SKM-1 treated with dmso at 0.1 percent for 144 hours (cell line): ENCODE data around the gene GALNT17.

Experiments used
- DNase-seq: peaks from one replicate; lab custom pipeline; 2025; ENCODE audit not compliant: unreplicated experiment; lab: John Stamatoyannopoulos, UW

The GALNT17 gene

DNA sequence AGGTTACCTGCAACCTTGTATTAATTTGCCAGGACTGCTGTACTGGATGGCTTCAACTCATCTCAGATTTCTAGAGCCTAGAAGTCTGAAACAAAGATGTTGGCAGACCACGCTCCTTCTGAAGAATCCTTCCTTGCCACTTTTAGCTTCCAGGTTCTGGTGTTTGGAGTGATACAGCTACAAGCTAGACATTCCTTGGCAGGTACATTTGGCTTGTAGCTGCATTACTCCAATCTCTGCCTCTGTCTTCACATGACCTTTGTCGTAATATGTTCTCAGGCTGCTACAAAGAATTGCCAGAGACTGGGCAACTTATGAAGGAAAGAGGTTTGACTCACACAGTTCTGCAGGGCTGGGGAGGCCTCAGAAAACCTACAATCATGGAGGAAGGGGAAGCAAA, 146.3 kb downstream of the GALNT17 start:
- no peak for DNase-seq

DNA sequence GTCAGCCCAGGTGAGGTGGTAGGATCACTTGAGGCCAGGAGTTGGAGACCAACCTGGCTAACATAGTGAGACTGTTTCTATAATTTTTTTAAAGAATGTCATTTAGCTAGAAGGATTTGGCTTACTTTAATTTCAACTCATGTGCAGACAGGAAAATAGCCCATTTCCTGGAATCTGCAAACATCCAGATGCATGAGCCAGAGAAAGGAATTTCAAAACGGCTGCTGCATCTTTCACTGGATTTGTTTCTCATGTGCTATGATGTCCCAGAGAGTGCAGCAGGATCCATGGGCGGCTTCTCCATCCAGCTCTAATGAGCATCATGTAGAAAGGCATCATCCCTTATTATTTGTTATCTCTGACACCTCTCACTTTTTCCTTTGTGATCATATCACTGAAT, 149.3 kb downstream of the GALNT17 start:
- DNase-seq = no peak

GRCh38 chr7:71283802-71284201, 151.9 kb downstream of the GALNT17 start:
- DNase-seq = no peak

- DNase-seq = no peak
These were observed 153.7 kb downstream of the GALNT17 start for GRCh38 chr7:71285571-71286145.

DNA sequence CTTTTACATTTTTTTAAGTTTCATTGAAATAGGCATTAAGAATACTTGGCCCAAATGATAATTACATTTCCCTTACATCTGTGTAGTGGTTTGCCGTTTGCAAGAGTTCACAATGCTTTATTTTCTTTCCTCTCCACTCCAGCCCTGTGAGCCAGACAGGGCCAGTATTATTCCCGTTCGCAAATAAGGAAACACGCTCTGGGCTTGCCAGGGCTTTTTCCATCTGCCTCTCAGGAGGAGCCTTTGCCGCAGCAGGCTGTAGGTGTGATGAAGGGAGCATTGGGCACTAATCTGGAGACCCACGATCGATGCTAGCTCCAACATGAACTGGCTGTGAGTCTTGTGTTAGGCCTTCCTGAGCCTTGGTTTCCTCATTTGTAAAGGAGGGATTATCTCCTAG, 154.4 kb downstream of the GALNT17 start:
- no peak for DNase-seq

DNA sequence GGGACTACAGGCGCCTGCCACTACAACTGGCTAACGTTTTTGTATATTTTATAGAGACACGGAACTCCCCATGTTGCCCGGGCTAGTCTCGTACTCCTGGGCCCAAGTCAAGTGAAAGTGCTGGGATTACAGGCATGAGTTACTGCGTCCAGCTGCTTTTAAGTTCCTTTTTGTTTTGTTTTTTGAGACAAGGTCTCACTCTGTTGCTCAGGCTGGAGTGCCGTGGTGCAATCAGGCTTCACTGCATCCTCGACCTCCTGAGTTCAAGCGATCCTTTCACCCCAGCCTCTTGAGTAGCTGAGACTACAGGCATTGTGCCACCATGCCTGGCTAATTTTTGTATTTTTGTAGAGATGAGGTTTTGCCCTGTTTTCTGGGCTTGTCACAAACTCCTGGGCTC, 155.0 kb downstream of the GALNT17 start:
- DNase-seq = no peak

- DNase-seq = no peak
These were observed 158.5 kb downstream of the GALNT17 start for GRCh38 chr7:71290452-71290851.

DNA sequence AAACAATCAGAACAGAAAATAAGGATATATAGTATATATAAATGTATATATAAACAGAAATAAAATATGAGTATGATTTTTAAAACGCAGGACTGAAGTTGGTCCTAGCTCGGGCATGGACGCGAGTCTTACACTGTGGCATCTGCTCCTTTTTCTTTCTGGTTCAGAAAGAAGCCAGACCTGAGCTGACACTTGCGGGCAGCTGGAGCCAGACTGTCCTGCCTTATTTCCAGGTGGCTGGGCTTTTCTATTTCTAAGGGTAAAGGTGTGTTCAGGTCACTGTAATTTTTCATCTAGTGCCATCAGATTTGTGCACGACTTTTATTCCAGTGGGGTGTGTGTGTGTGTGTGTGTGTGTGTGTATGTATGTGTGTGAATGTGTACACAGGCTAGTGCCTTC, 166.4 kb downstream of the GALNT17 start:
- no peak for DNase-seq

DNA sequence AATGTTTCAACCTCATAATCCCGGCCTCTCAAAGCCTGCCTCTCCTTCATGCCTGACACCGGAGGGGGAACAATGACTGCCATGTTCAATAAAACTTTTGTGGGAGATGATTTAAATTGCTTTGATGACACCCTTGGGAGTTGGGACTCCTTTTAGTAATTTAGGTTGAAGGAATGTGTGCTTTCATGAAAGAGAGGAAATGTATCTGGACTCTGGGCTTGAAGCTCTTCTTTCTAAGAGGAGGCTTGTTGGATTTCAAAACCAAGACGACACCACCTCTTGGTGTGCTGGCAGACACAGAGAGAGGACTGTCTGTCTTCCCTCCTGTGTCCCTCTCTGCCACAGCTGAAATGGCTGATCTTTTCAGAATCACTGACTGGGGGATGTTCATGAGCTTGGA, 168.1 kb downstream of the GALNT17 start:
- no peak for DNase-seq

- no peak for DNase-seq
These were observed 168.7 kb downstream of the GALNT17 start for GRCh38 chr7:71300603-71301002.

DNA sequence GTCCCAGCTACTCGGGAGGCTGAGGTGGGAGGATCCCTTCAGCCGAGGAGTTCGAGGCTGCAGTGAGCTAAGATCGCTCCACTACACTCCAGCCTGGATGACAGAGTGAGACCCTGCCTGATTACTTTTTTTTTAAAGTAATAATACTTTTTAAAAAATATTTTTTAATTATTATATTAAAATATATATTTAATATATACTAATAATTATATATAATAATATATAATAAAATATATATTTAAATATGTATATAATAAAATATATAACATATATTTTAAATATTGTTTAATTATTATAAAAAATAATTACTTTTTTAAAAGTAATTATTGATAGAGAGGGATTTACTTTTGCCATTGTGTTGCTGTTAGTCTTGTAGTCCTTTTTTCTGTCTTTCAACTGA, 169.2 kb downstream of the GALNT17 start:
- DNase-seq = no peak

GRCh38 chr7:71303566-71303965, 171.6 kb downstream of the GALNT17 start:
- DNase-seq = no peak

DNA sequence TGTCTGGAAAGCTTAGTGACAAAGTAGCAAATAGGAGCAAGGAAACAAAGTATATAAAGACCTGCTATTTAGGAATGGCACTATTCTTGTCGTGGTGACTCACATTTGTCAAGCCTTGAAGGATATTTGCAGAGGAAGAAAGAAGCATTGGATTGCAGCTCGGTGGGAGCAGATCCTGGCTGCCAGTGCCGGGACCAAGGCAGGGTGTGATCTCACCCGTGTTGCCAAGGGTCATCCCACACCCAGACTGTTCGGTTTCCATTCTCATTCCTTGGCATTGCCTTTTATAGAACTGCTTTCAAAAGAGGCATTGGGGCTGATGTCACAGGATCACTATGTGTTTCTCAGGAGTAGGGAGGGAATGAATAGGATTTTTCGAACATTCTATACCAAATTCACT, 176.2 kb downstream of the GALNT17 start:
- DNase-seq = no peak

- no peak for DNase-seq
These were observed 179.6 kb downstream of the GALNT17 start for GRCh38 chr7:71311576-71311975.

DNA sequence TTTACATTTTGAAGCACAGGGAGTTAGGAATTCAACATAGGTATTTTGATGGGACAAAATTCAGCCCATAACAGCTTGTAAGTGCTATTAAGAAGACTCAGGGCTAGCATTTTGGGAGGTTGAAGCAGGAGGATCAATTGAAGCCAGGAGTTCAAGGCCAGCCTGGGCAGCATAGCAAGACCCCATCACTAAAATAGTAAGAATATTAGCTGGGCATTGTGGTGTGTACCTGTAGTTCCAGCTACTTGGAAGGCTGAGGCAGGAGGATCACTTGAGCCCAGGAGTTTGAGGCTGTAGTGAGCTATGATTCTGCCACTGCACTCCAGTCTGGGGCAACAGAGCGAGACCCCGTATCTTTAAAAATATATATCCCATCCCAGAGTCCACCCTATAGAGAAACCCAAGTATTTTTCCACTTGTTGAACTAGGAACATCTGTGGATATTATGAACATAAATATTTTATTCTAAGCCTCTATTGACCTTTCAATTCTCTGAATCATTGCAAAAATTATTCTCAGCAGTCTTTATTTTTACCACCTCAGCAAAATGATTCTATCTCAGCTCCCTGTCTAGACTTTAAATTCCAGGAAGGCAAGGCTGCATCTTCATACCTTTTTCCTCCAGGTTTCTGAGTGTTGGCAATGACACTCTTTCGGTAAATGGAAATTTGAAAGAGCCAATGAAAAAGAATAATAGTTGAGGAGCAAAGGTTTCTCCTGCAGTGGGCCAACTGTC, 181.0 kb downstream of the GALNT17 start:
- no peak for DNase-seq

DNA sequence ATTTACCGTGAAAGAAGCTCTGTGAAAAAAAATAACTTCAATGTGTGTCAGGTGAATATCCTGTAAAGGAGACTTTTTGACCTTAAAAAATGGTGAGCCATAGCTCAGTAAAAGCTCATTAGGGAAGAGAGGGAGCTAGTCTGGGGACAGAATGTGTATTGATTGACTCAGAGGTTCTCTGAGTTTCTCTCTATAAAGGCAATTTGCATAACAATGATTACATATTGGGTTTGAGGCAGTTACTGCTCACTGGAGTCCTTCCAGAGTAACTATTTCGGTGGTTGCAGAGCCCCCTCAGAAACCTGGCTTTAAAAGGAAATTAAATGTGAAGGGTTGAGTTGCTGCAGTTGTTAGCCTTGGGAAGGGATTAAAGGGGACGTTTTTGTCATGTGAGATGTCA, 181.6 kb downstream of the GALNT17 start:
- DNase-seq = no peak

DNA sequence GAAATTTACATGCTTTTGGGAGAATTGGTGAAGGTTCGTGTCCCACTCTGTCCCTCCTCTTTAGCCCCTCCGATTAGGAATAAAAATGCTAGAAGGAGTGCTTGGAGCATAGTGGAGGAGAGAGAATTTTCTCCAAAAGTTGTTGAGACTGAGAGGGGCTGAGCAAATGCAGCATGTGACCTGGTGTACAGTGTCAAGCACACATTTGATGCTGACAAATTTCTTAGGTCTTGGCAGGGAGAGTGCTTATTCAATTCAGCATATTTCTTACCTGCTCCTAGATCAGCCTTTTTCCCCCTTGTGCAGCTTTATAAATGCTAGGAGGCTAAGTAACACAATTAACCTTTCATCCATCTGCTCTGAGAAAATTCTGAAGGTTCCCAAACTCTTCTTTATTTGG, 189.0 kb downstream of the GALNT17 start:
- DNase-seq = no peak

DNA sequence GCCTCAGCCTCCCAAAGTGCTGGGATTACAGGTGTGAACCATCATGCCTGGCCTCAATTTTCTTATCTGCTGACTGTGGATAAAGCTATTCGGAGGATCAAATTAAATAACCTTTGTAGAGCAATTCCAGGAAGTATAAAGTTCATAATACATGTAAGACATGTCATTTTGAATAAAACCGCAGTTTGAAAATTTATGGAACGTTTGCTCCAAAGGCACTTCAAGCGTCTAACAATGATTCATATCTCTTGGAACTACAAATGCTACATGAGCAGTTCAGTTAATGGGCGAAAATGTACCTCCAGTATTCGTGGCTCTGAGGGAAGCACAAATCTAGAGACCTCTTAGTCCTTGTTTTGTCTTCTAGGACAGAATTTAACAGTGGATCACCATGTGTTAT, 190.3 kb downstream of the GALNT17 start:
- no peak for DNase-seq

GRCh38 chr7:71323726-71324125, 191.8 kb downstream of the GALNT17 start:
- no peak for DNase-seq

GRCh38 chr7:71325151-71325550, 193.2 kb downstream of the GALNT17 start:
- DNase-seq = no peak

DNA sequence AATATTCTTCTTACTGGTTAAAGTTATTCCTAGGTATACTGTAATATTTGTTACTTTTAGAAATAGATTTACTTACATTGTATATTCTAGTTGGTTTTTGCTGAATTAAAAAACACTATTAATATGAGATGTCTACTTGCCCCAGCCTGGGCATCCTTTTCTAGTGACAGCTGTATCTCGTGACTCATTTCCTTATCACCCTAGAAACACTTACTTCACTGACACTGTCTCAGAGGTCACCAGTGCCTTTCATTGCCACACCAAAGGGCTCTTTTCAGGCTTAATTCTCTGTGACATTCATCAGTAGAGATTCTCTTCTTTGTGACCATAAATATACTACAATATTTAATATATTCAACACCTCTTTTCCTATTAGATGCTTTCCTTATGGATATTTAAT, 194.7 kb downstream of the GALNT17 start:
- no peak for DNase-seq

DNA sequence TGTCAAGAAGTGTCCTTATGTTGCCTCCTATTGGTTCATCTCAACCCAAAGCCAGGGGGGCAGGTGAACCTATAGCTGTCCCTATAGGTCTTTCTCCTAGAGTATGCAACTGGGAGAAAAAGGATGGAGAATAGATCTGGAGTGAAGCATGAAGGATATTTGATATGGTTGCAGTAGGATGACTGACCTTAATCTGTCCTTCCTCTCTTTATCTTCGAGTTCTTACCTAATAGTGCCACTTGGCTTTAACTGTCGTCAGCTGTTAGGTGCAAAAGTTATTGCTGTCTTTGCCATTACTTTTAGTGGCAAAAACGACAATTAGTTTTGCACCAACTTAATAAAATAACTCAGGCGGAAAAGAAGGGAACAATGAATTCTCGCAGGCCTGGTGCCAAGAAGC, 196.0 kb downstream of the GALNT17 start:
- no peak for DNase-seq

- DNase-seq = no peak
These were observed 197.2 kb downstream of the GALNT17 start for GRCh38 chr7:71329030-71329660.
